ENCODE measurements around the gene SUSD1. TPM values are rescaled to one million over a fixed set of nuclear protein-coding genes. Genes with fewer than 3 reads are reported as not detected.

SUSD1 gene
- polyA plus RNA-seq, 3 donors = 31.7 to 41.4 (median 31.8) TPM

- DNase-seq (ENCODE audit: low read depth in 3 of 3, low spot score in 2 of 3) = no peak
Observed at GRCh38 chr9:112020680-112021596, 154.2 kb downstream of the SUSD1 start.

DNA sequence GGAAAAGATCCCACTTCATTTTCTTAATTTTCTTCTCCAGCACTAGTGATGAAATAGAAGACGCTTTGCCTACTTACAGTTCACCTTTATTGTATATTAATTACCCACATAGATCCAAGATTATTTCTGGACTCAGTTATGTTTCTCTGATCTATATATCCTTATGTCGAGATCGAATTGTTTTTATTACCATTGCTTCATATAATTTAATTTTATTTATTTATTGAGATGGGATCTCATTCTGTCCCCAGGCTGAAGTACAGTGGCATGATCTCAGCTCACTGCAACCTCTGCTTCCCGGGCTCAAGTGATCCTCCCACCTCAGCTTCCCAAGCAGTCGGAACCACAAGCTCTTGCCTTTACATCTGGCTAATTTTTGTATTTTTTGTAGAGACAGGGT is 157.2 kb downstream of the SUSD1 start:
- no peak for DNase-seq (ENCODE audit: low read depth in 3 of 3, low spot score in 2 of 3)

GRCh38 chr9:112015736-112016135 is 159.4 kb downstream of the SUSD1 start:
- no peak for DNase-seq (ENCODE audit: low read depth in 3 of 3, low spot score in 2 of 3)

DNA sequence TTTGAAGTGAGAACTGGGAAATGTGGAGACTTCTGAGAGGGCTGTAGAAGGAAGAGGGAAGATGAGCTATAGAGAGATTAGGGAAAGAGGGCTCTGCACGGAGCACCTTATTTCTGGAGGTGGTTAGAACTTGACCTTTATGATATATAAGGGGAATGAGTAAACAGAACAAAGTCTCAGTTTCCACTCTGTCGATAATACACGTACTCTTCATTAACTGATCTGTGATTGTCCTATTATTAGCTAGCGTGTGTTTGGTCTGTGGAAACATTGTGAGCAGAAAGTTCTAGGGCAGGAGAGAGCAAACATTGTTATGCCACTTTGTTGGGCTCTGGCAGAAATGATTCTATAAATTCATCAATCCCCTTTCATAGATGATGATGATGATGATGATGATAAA is 159.9 kb downstream of the SUSD1 start:
- DNase-seq (ENCODE audit: low read depth in 3 of 3, low spot score in 2 of 3) = no peak

DNA sequence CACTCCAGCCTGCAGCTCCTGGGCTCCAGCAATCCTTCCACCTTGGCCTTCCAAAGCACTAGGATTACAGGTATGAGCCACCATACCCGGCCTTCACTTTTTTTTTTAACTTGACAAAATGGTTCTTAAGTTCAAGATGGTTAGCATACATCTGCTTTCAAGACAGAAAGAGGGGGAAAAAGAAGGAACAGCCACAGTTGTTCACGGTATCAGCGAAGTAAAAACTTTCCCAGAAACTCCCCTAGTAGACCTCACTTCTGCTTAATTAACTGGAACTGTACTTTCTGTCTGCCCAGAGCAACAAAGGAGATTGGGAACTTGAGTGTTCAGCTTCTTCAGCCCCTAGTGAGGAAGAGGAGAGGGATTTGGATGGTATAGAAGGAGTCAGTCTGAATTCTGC is 161.8 kb downstream of the SUSD1 start:
- no peak for DNase-seq (ENCODE audit: low read depth in 3 of 3, low spot score in 2 of 3)

DNA sequence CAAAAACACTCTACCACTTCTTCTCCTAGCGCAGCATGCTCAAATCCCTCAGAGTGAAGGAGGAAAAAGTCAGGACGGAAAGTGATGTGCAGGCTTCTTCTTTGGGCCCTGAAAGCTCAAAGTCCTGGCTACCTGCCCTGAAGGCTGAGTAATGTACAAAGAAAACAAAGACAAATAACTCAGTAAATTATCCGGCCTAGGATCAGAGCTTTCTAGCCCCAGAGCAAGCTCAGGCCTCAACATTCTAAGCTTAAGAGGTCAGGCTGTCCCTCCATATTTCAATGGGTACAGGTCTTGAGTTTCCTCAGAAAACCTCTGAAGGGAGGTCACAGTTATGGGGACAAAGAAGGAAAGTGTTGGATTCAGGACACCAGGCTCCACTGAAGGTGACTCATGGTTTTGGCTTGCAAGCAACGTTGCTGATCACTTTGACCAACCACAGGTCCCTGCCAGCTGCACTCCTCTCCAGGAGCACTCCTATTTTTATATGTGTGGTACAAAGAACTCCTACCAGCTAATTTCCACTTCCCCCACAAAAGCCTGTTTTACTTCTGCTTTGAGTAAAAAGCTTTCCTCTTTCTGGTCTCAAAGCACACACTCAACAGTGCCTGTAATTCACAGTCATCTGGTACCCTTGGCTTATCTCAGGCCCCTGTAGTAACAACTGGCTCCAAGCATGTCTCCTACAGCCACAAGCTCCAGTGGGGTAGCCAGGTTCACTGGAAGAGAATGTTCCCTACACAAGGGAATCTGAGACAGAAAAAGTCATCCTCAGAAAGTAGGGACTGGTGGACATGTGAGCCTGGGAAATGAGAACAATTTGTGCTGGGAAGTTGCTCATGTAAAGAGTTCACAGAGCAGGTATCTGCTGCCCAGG is 162.8 kb downstream of the SUSD1 start:
- no peak for DNase-seq (ENCODE audit: low read depth in 3 of 3, low spot score in 2 of 3)

DNA sequence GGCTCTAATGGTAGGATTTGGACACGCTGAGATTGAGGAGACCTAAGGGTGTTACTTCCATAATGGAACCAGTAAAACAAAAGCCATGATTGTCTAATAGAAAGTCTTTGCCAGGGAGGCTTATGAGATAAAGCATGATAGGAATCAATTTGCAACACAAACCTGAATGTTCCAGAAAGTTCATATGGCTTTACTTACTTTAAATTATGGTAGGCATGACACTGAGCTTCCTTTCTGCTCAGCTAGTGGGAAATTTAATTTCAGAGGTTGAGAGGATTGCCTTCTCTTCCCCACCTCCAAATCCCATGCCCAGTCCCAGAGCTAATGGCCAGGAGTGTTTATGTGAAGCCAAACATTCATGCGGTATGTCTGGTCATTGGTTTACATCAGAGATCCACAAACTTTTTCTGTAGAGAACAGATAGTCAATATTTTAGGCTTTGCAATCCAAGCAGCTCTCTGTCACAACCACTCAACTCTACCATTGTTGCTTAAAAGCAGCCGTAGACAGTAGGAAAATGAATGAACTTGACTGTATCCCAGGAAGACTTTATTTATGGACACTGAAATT is 164.0 kb downstream of the SUSD1 start:
- DNase-seq (ENCODE audit: low read depth in 3 of 3, low spot score in 2 of 3) = no peak

GRCh38 chr9:112010537-112010936 is 164.6 kb downstream of the SUSD1 start:
- no peak for DNase-seq (ENCODE audit: low read depth in 3 of 3, low spot score in 2 of 3)

DNA sequence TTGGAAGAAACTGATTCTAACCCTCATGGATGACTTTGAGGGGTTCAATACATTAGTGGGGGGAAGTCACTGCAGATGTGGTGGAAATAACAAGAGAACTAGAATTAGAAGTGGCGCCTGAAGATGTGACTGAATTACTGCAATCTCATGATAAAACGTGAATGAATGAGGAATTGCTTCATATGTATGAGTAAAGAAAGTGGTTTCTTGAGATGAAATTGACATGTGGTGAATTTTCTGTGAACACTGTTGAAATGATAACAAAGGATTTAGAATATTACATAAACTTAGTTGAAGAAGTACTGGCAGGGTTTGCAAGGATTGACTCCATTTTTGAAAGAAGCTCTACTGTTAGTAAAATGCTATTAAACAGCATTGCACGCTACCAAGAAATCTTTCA is 165.4 kb downstream of the SUSD1 start:
- no peak for DNase-seq (ENCODE audit: low read depth in 3 of 3, low spot score in 2 of 3)

DNA sequence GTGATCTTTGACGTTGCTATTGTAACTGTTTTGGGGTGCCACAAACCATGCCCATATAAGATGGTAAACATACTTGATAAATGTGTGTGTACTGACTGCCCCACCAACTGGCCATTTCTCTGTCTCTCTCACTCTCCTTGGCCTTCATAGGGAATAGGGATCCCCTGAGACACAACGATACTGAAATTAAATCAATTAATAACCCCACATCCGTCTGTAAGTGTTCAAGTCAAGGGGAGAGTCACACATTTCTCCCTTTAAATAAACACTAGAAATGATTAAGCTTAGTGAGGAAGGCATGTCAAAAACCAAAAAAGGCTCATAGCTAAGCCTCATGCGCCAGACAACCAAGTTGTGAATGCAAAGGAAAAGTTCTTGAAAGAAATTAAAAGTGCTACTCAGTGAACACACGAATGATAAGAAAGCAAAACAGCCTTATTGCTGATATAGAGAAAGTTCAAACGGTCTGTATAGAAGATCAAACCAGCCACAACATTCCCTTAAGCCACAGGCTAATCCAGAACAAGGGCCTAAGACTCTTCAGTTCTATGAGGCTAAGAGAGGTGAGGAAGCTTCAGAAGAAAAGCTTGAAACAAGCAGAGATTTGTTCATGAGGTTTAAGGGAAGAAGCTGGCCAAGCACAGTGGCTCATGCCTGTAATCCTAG is 167.4 kb downstream of the SUSD1 start:
- DNase-seq (ENCODE audit: low read depth in 3 of 3, low spot score in 2 of 3) = no peak

DNA sequence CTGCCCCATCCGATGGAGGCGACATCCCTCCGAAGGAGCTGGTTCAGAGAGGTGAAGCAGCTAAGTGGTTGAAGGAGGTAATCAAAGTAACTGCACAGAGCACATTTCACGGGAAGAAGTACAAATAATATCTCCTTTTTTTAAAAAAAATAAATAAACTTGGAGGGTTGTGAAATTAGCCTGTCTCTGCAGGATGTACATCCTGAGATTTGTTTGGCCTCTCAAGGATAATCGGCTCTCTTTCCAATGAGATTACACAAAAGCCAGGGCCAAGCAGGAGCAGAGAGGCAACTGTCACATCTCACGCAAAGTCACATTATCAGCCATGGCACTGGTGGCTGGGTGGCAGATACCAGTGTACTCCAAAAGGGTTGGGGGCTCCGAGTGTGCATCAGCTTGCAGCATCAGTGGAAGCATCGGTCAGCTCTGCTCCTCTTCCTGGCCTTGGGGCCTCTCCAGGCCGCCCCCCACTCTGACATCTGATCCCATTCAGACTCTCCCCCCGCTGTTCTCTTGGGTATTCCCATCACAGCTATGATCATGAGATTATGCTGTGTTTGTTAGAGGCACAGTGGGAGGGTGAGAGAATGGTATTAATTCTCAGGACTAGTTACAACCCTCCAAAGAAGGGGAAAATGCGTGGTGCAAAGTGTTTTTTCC is 168.6 kb downstream of the SUSD1 start:
- DNase-seq (ENCODE audit: low read depth in 3 of 3, low spot score in 2 of 3) = no peak

DNA sequence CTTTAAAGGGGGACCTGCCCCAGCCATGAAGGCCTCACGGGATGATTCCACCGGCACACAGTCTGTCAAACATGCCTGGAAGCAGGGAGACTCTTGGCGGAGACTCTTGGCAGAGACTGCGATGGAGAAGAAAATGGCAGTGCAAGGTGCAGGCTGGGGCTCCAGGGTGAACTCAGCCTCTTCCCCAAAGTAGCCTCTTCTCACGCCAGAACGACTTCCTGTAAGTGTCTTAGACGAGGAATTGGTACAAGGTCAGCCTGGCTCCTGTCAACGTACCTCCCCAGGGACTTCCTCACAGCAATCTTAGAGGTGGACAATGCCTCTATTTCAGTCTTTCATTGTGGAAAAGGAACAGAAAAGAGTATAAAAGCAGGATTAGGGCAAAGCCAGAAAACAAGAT is 169.2 kb downstream of the SUSD1 start:
- DNase-seq (ENCODE audit: low read depth in 3 of 3, low spot score in 2 of 3) = no peak

GRCh38 chr9:112003538-112003937 is 171.6 kb downstream of the SUSD1 start:
- no peak for DNase-seq (ENCODE audit: low read depth in 3 of 3, low spot score in 2 of 3)

DNA sequence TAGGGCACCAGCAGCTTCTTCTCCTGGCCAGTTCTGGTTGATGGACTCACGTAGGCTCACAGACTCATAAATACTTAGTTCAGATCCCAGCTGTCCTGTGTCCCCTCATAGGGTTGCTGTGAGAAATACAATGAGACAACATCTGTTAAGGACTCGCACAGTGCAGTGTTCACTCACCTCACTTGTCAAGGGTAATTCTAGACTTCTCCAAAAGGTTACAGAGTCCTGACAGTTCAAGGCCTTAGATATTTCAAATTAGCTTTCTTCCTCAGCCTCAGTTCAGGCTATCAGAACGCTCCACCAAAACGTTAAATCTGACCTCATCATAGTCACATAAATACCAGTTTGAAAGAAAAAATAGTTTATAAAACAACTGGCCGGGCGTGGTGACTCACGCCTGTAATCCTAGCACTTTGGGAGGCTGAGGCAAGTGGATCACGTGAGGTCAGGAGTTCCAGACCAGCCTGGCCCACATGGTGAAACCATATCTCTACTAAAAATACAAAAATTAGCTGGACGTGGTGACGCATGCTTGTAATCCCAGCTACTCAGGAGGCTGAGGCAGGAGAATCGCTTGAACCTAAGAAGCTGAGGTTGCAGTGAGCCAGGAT is 172.1 kb downstream of the SUSD1 start:
- DNase-seq (ENCODE audit: low read depth in 3 of 3, low spot score in 2 of 3) = no peak

DNA sequence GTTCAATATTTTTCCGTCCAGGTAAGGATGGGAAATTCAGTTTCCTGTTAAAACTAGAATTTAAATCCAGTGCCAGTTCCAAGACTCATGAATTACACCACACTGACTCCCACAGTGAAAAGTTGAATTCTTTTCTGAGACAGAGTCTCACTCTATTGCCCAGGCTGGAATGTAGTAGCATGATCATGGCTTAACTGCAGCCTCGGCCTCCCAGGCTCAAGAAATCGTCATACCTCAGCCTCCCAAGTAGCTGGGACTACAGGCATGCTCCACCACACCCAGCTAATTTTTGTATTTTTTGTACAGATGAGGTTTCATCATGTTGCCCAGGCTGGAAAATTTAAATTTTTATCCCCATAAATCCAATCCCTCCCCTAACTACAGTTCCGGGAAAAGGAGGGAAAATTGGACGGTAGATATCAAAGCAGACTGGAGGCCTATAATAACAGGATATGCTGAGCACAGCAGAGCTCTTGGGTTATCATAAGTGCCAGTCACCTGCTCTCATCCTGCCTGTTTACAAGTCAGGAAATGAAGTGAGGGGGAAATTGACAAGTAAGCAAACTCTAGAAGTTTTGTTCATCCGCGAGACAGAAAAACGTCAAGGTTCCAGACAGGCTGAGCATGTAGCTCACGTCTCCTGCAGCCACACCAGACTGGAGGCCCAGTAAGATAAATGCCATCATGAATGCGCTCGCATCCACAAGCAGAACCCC is 172.8 kb downstream of the SUSD1 start:
- DNase-seq (ENCODE audit: low read depth in 3 of 3, low spot score in 2 of 3) = no peak

- DNase-seq (ENCODE audit: low read depth in 3 of 3, low spot score in 2 of 3) = no peak
Observed at GRCh38 chr9:112000743-112001142, 174.4 kb downstream of the SUSD1 start.

DNA sequence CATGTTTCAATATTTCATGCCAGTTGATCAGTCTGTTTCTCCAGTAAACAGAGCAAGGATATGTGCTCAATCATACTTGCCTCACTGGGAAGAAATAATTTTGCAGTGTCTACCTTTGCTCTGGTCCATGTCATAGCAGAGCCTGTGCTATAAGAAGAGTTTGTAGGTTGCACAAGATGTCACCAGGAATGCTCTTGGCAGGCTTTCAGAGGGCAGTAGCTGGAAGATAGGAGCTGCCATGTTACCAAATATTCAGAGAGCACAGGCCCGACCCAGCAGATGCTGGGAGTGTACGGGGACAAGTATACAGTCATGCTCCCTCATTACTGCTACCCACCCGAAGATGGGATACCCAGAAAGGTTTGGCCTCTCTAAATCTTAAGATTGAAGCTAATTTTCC is 175.8 kb downstream of the SUSD1 start:
- DNase-seq (ENCODE audit: low read depth in 3 of 3, low spot score in 2 of 3) = no peak

- no peak for DNase-seq (ENCODE audit: low read depth in 3 of 3, low spot score in 2 of 3)
Observed at GRCh38 chr9:111997831-111998230, 177.3 kb downstream of the SUSD1 start.

DNA sequence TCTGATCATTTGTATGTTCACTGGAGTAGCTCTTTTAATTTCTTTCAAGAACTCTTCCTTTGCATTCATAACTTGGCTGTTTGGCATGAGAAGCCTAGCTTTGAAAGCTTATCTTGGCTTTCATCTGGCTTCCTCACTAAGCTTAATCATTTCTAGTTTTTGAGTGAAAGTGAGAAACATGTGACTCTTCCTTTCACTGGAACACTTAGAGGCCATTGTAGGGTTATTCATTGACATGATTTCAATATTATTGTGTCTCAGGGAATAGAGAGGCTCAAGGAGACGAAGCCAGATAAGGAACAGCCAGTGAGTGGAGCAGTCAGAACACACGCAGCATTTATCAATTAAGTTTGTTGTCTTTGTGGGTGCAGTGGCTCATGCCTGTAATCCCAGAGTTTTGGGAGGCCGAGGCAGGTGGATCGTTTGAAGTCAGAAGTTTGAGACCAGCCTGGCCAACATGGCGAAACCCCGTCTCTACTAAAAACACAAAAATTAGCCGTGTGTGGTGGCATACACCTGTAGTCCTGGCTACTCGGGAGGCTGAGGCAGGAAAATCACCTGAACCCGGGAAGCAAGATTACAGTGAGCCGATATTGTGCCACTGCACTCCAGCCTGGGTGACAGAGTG is 180.2 kb downstream of the SUSD1 start:
- DNase-seq (ENCODE audit: low read depth in 3 of 3, low spot score in 2 of 3) = no peak

All from right renal cortex interstitium (tissue), 3 donors.